IMR-90 (cell line): ENCODE measurements around the gene ASTN2. TPM values are rescaled to one million over a fixed set of nuclear protein-coding genes. Genes with fewer than 3 reads are reported as not detected.

ENCODE experiments used
- ATAC-seq: fragments of 200-7000 bp; cut with Tn5 transposase; 2 replicates; pipeline ENCODE4 v1.9.1; 2020; ENCODE audit warnings: low read depth, mild to moderate bottlenecking, moderate library complexity
- BruUV-seq: library from RNA; stranded (reverse); fragments of 400-500 nt; replicated peaks from 2 replicates; lab custom pipeline; 2021; lab: Mats Ljungman, UMichigan
- CTCF ChIA-PET: fragments of 300-600 bp; formaldehyde crosslinking; extraction: SDS; loops from one replicate; lab custom pipeline; 2021; ENCODE audit warnings: antibody characterized with exemption; lab: Yijun Ruan, JAX
- POLR2A ChIA-PET: fragments of 300-600 bp; sonication (Branson Sonifier 250); formaldehyde crosslinking; loops from one replicate; lab custom pipeline; 2022; ENCODE audit warnings: antibody characterized with exemption; ENCODE audit not compliant: unreplicated experiment; lab: Charles Lee
- DNase-seq: peaks from one replicate; pipeline ENCODE4 v3.0.0; 2013
- H2AFZ ChIP-seq: replicated peaks from 2 replicates; pipeline ENCODE3; 2013; ENCODE audit warnings: low read length, mild to moderate bottlenecking; ENCODE audit not compliant: poor library complexity
- H2AK5ac ChIP-seq: 2 replicates; pipeline ENCODE4 v1.6.1; 2013; ENCODE audit warnings: low read depth, low read length, inconsistent platforms
- H2AK9ac ChIP-seq: replicated peaks from 2 replicates; pipeline ENCODE3; 2013; ENCODE audit warnings: mild to moderate bottlenecking, low read depth, low read length, moderate library complexity; ENCODE audit not compliant: poor library complexity
- H2BK120ac ChIP-seq: 2 replicates; pipeline ENCODE4 v1.6.1; 2013; ENCODE audit warnings: low read depth, low read length, inconsistent platforms
- H2BK15ac ChIP-seq: 3 replicates; pipeline ENCODE4 v1.6.1; 2013; ENCODE audit warnings: low read depth, low read length, inconsistent platforms
- H2BK20ac ChIP-seq: 2 replicates; pipeline ENCODE4 v1.6.1; 2013; ENCODE audit warnings: low read depth, mild to moderate bottlenecking, inconsistent platforms, low read length, moderate library complexity
- H2BK5ac ChIP-seq: 2 replicates; pipeline ENCODE4 v1.6.1; 2013; ENCODE audit warnings: mild to moderate bottlenecking, low read depth, low read length, inconsistent platforms; ENCODE audit not compliant: poor library complexity, severe bottlenecking
- H3K14ac ChIP-seq: replicated peaks from 2 replicates; pipeline ENCODE4 v1.6.1; 2013; ENCODE audit warnings: low read depth, low read length, inconsistent platforms
- H3K18ac ChIP-seq: 2 replicates; pipeline ENCODE4 v1.6.1; 2013; ENCODE audit warnings: low read depth, low read length, control low read depth
- H3K23ac ChIP-seq: 2 replicates; pipeline ENCODE4 v1.6.1; 2013; ENCODE audit warnings: low read depth, low read length, inconsistent platforms
- H3K27ac ChIP-seq: 2 replicates; pipeline ENCODE4 v1.5.1; 2013; ENCODE audit warnings: mild to moderate bottlenecking, control low read depth, low read length; ENCODE audit not compliant: insufficient read depth
- H3K27me3 ChIP-seq: 2 replicates; pipeline ENCODE4 v1.6.1; 2013; ENCODE audit warnings: low read length; ENCODE audit not compliant: control insufficient read depth, insufficient read depth
- H3K36me3 ChIP-seq: 2 replicates; pipeline ENCODE4 v1.6.1; 2013; ENCODE audit warnings: low read length, mixed read lengths; ENCODE audit not compliant: control insufficient read depth, insufficient read depth
- H3K4ac ChIP-seq: 2 replicates; pipeline ENCODE4 v1.6.1; 2013; ENCODE audit warnings: low read depth, low read length, inconsistent platforms
- H3K4me1 ChIP-seq: 2 replicates; pipeline ENCODE4 v1.6.1; 2013; ENCODE audit warnings: low read length, mixed read lengths; ENCODE audit not compliant: control insufficient read depth, insufficient read depth
- H3K4me2 ChIP-seq: 2 replicates; pipeline ENCODE4 v1.6.1; 2013; ENCODE audit warnings: low read depth, mild to moderate bottlenecking, control low read depth, low read length, moderate library complexity
- H3K4me3 ChIP-seq: 2 replicates; pipeline ENCODE4 v1.5.1; 2013; ENCODE audit warnings: low read depth, mild to moderate bottlenecking, control low read depth, low read length, moderate library complexity; ENCODE audit not compliant: insufficient read depth
- H3K56ac ChIP-seq: 2 replicates; pipeline ENCODE4 v1.6.1; 2013; ENCODE audit warnings: low read length, inconsistent platforms; ENCODE audit not compliant: insufficient read depth; ENCODE audit errors: extremely low read depth
- H3K79me1 ChIP-seq, 2 experiments: 2 replicates each; pipeline ENCODE4 v1.6.1; 2013; ENCODE audit warnings: low read length in 2 of 2, inconsistent platforms in 1 of 2, low read depth in 1 of 2
- H3K9ac ChIP-seq: 2 replicates; pipeline ENCODE4 v1.6.1; 2013; ENCODE audit warnings: low read depth, low read length, control low read depth
- H3K9me1 ChIP-seq: 2 replicates; pipeline ENCODE4 v1.6.1; 2013; ENCODE audit warnings: low read length, inconsistent platforms; ENCODE audit not compliant: insufficient read depth
- H3K9me3 ChIP-seq: 2 replicates; pipeline ENCODE4 v1.6.1; 2013; ENCODE audit warnings: low read length; ENCODE audit not compliant: control insufficient read depth, insufficient read depth
- H4K20me1 ChIP-seq: 2 replicates; pipeline ENCODE4 v1.6.1; 2013; ENCODE audit warnings: low read length, inconsistent platforms; ENCODE audit not compliant: insufficient read depth
- H4K5ac ChIP-seq: 2 replicates; pipeline ENCODE4 v1.6.1; 2013; ENCODE audit warnings: mild to moderate bottlenecking, low read depth, low read length, control low read depth
- H4K8ac ChIP-seq, 2 experiments: 2 replicates each; pipeline ENCODE4 v1.6.1; 2013; ENCODE audit warnings: low read depth in 2 of 2, low read length in 2 of 2, control low read depth in 1 of 2, inconsistent platforms in 1 of 2
- H4K91ac ChIP-seq: 2 replicates; pipeline ENCODE4 v1.6.1; 2013; ENCODE audit warnings: low read depth, low read length, inconsistent platforms; ENCODE audit not compliant: insufficient read depth
- BHLHE40 ChIP-seq: fragments of 150-350 bp; IDR thresholded peaks from 2 replicates; pipeline ENCODE4 v1.6.1; 2016; ENCODE audit warnings: mild to moderate bottlenecking, low read depth, low read length
- CEBPB ChIP-seq: IDR thresholded peaks from 2 replicates; pipeline ENCODE4 v1.6.1; 2012; ENCODE audit warnings: low read depth, low read length, improper control_type of control experiment
- CHD1 ChIP-seq: IDR thresholded peaks from 2 replicates; pipeline ENCODE4 v1.6.1; 2012; ENCODE audit warnings: low read depth, low read length, improper control_type of control experiment
- CTCF ChIP-seq: conservative IDR thresholded peaks from 2 replicates; pipeline ENCODE4 v1.5.1; 2012; ENCODE audit warnings: mild to moderate bottlenecking, low read depth, low read length, improper control_type of control experiment
- ELK1 ChIP-seq: fragments of 150-350 bp; IDR thresholded peaks from 2 replicates; pipeline ENCODE4 v1.6.1; 2016; ENCODE audit warnings: low read depth, mild to moderate bottlenecking, low read length, moderate library complexity, borderline replicate concordance
- FOS ChIP-seq: fragments of 150-350 bp; IDR thresholded peaks from 2 replicates; pipeline ENCODE4 v1.6.1; 2016; ENCODE audit warnings: low read depth, low read length
- MAFK ChIP-seq: IDR thresholded peaks from 2 replicates; pipeline ENCODE4 v1.6.1; 2012; ENCODE audit warnings: low read depth, low read length, improper control_type of control experiment
- MAZ ChIP-seq: IDR thresholded peaks from 2 replicates; pipeline ENCODE4 v1.6.1; 2012; ENCODE audit warnings: low read depth, mild to moderate bottlenecking, low read length, improper control_type of control experiment, moderate library complexity, borderline replicate concordance
- MXI1 ChIP-seq: IDR thresholded peaks from 2 replicates; pipeline ENCODE4 v1.6.1; 2012; ENCODE audit warnings: low read depth, mild to moderate bottlenecking, low read length, moderate library complexity, borderline replicate concordance
- NFE2L2 ChIP-seq: fragments of 150-350 bp; IDR thresholded peaks from 2 replicates; pipeline ENCODE4 v1.6.1; 2016; ENCODE audit warnings: low read depth, mild to moderate bottlenecking, low read length
- POLR2A ChIP-seq: IDR thresholded peaks from 2 replicates; pipeline ENCODE4 v1.6.1; 2012; ENCODE audit warnings: mild to moderate bottlenecking, low read depth, low read length
- RAD21 ChIP-seq: IDR thresholded peaks from 2 replicates; pipeline ENCODE4 v1.6.1; 2012; ENCODE audit warnings: low read length, improper control_type of control experiment
- RCOR1 ChIP-seq: IDR thresholded peaks from 2 replicates; pipeline ENCODE4 v1.6.1; 2012; ENCODE audit warnings: mild to moderate bottlenecking, low read length, improper control_type of control experiment; ENCODE audit not compliant: insufficient replicate concordance
- RFX5 ChIP-seq: IDR thresholded peaks from 2 replicates; pipeline ENCODE4 v1.8.0; 2012; ENCODE audit warnings: low read depth, mild to moderate bottlenecking, low read length, moderate library complexity
- SMC3 ChIP-seq: fragments of 150-350 bp; IDR thresholded peaks from 2 replicates; pipeline ENCODE4 v1.6.1; 2016; ENCODE audit warnings: low read depth, mild to moderate bottlenecking, antibody characterized with exemption, low read length, moderate library complexity
- USF2 ChIP-seq: fragments of 150-350 bp; IDR thresholded peaks from 2 replicates; pipeline ENCODE4 v1.6.1; 2017; ENCODE audit warnings: mild to moderate bottlenecking, antibody characterized with exemption, low read length, low read depth
- WGBS, 2 experiments: methylation state at CpG; one replicate each; pipeline versions ENCODE4 v1.1.5 to v1.1.7; 2013; ENCODE audit warnings: missing lambda C conversion rate in 2 of 2; ENCODE audit not compliant: insufficient read length in 1 of 2; ENCODE audit errors: extremely low coverage in 2 of 2; 5-methylcytosine and 5-hydroxymethylcytosine counted together
- dilution Hi-C: fragments of 300-500 bp; cut with HindIII; formaldehyde crosslinking; loops from one replicate; pipeline ENCODE4 v1.14.3; 2018; ENCODE audit warnings: low sequenced_read_pairs; ENCODE audit not compliant: unreplicated experiment
- in situ Hi-C: fragments of 300-500 bp; cut with MboI; formaldehyde crosslinking; loops from 3 replicates; pipeline ENCODE4 v1.14.3; 2019; ENCODE audit warnings: low sequenced_read_pairs, inconsistent platforms, mixed read lengths
- intact Hi-C: fragments of 100-400 bp; cut with micrococcal nuclease; formaldehyde crosslinking; loops from 2 replicates; pipeline ENCODE4 v1.10.0; 2022
- polyA plus RNA-seq, 3 experiments: library from polyadenylated mRNA; depleted of rRNA; stranded (reverse); fragments of >200 nt; gene quantifications; 2 replicates each; pipeline ENCODE4 v1.2.3, GENCODE V29; 2012; ENCODE audit warnings: low replicate concordance in 1 of 3
- total RNA-seq: library from RNA; depleted of rRNA; stranded (reverse); fragments of >200 nt; gene quantifications from 2 replicates; pipeline ENCODE4 v1.2.3, GENCODE V29; 2012

The ASTN2 gene
- total and polyA plus RNA-seq, 2 of the 4 experiments (the other 2 are of a cell fraction) = 3.8 to 6.8 TPM

- H2BK20ac ChIP-seq = no peak overlapping the region
- ChIA-PET CTCF (interaction anchor here (1.3 kb wide), 1 partner anchor 10 kb away, joined by 3 read pairs; no protein-coding TSS in a partner anchor), POLR2A (no interaction called here)
- no peak overlapping the region for H3K23ac ChIP-seq
- no peak overlapping the region for H2BK5ac ChIP-seq
- no peak overlapping the region for H3K4me2 ChIP-seq
- no peak overlapping the region for H3K27ac ChIP-seq
- no peak overlapping the region for H4K8ac ChIP-seq
- DNase-seq = no peak
- TF ChIP-seq CTCF (no peak), NFE2L2 (no peak), MAFK (no peak), MXI1 (no peak), RCOR1 (no peak), CHD1 (no peak), CEBPB (no peak), RAD21 (no peak), BHLHE40 (no peak), SMC3 (no peak), RFX5 (no peak), USF2 (no peak), POLR2A (no peak), FOS (no peak), ELK1 (no peak), MAZ (no peak)
- H3K18ac ChIP-seq = no peak overlapping the region
- dilution Hi-C loops = no loop called here
- no peak overlapping the region for H2BK120ac ChIP-seq
- H3K9ac ChIP-seq = no peak overlapping the region
- H3K4ac ChIP-seq = no peak overlapping the region
- no peak overlapping the region; the same call in 1 of the 2 replicates for H2AK5ac ChIP-seq
- no peak overlapping the region for H3K14ac ChIP-seq
- BruUV-seq = no TSS peak
- H3K9me3 ChIP-seq = peaks cover 5% of the 10 kb centered on the region
- in situ Hi-C loops = no loop called here
- no peaks in the 10 kb centered on the region for H3K4me1 ChIP-seq
- H4K5ac ChIP-seq = no peak overlapping the region
- peaks cover 10% of the 10 kb centered on the region for H3K27me3 ChIP-seq
- no peak overlapping the region for H4K91ac ChIP-seq
- H3K56ac ChIP-seq = no peak overlapping the region
- ATAC-seq = no peak
- no peak overlapping the region for H2AFZ ChIP-seq
- no peaks in the 10 kb centered on the region for H3K9me1 ChIP-seq
- WGBS, 2 experiments = 80% methylated on average over 1 of the region's 10 CpGs; no CpG with 5 or more reads in 1 of the 2 experiments
- H3K79me1 ChIP-seq = no peaks in the 10 kb centered on the region
- intact Hi-C loops = no loop called here
- no peaks in the 10 kb centered on the region for H3K36me3 ChIP-seq
- H2AK9ac ChIP-seq = no peak overlapping the region
- no peaks in the 10 kb centered on the region for H4K20me1 ChIP-seq
- H2BK15ac ChIP-seq = no peak overlapping the region
- H3K4me3 ChIP-seq = no peak overlapping the region
Observed at GRCh38 chr9:116905171-116905588, 509.7 kb downstream of the ASTN2 start.
